Stimulated activated CD4-positive, alpha-beta T cell treated with anti-CD3 and anti-CD28 coated beads, Interleukin-15, amount 100 ng/mL, for 24 hours (primary cell): Measurements from ENCODE around the gene CDH8.
"Not testable (repeated sequence)": the region's sequence is repeated elsewhere in the genome, so short reads cannot be mapped to it uniquely, and the experiment has no call there.

Experiments used
- DNase-seq: peaks from one replicate; pipeline ENCODE4 v3.0.0-alpha.2; 2020

Gene CDH8

DNA sequence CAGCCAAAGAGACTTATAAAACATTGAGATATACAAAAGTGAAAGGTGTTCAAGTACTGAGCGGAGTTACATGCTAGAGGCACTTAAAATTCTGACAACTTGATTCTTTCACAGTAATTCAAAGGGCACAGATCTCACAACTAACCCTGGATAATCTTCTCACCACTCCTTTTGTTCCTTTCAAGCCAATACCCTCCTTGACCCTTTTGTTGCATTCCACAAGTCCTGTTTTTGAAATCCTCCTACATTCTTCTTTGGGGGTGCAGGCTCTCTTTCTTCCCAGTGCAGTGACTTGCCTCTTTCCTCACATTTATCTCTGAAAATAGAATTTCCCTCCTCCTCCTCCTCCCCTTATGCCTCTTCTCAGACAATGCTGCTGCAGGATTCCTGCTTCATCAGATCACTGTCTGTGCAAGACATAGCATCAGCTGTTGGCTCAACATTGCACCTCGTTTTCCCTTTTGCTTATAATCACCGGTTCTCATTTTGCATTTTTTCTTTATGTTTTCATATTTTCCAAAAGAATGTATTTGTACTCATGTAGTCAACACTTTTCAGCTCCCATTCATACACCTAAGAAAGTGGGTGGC, 199.3 kb downstream of the CDH8 start:
- no peak for DNase-seq

DNA sequence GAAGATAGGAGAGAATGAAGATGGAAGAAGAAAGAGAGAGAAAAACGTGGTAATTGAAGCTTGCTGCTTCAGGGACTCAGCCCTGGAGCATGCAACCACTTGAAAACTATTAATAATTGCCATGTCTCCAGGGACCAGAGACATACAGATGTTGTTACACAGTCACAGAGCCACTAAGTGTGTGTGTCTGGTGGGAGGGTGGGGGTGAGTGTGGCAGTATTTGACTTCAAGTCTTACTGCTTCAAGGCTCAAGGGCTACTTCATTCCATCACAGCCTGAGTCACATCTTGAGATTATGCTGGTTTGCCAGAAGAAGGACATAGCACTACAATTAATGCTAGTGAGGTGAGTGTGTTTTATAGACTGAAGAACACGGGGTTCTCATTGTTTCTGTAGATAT, 202.2 kb downstream of the CDH8 start:
- no peak for DNase-seq

- DNase-seq, result no peak
Measured at GRCh38 chr16:61831351-61831917, 204.8 kb downstream of the CDH8 start.

- DNase-seq, result no peak
Measured at GRCh38 chr16:61829631-61830030, 206.6 kb downstream of the CDH8 start.

- no peak for DNase-seq
Measured at GRCh38 chr16:61823326-61823725, 212.9 kb downstream of the CDH8 start.

DNA sequence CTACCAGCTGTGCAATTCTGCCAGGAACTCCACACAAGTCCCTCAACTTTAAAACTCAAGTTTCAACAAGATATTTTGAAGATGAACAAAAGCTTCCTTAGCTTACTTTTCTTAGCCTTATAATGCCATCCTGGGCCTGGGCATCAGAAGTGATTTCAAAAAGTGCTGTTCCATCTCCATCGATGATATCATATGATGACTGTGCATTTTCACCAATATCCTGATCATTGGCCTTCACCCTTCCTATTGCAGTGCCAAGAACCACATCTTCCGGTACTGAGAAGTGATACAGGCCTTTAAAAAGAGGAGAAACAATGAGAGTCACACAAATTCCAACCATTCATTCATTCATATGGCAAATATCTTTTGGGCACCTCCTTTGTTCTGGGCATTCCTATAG, 215.4 kb downstream of the CDH8 start:
- no peak for DNase-seq

DNA sequence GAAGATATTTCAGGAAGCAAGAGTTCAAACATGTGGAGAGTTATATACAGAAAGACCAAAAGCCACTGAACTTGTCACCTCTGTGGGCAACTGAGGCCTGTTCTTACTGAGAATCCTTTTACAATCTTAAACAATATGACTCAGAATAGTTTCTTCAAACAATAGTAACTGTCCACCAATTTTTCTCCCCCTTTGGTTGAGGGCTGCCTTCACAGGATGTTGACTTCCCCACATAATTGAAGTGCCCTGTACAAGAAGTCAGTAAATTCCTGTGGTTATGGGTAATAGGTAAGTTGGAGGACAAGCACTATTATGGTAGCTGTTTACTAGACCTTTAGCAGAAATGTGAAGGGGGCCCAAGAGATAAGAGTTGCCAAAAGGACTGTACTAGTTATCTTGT, 215.8 kb downstream of the CDH8 start:
- DNase-seq, result no peak

- DNase-seq, result no peak
Measured at GRCh38 chr16:61818850-61819249, 217.4 kb downstream of the CDH8 start.

GRCh38 chr16:61817583-61818278, 218.5 kb downstream of the CDH8 start:
- no peak for DNase-seq

GRCh38 chr16:61814726-61815347, 221.4 kb downstream of the CDH8 start:
- no peak for DNase-seq

GRCh38 chr16:61813339-61813738, 222.9 kb downstream of the CDH8 start:
- no peak for DNase-seq

DNA sequence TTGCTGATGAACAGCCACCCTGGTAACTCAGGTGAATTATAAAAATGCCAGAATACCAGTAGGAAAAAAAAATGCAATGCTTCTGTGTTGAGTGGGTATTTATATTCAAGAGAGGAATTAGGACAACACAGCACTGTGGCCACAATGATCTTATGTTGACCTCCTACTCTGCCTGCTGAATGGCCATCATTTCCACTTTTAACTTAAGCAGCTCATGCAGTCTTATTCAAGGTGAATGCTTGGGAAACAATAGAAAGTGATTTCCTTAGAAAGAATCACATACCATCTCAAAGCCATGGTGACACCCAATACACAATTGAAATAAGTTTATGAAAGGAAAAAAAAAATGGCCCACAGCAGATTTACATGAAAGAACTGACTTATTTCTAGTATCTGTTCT, 224.0 kb downstream of the CDH8 start:
- no peak for DNase-seq

- no peak for DNase-seq
Measured at GRCh38 chr16:61807551-61807950, 228.7 kb downstream of the CDH8 start.

GRCh38 chr16:61801217-61801616, 235.0 kb downstream of the CDH8 start:
- DNase-seq, result not testable (repeated sequence)

GRCh38 chr16:61798741-61799140, 237.5 kb downstream of the CDH8 start:
- no peak for DNase-seq

GRCh38 chr16:61797961-61798507, 238.2 kb downstream of the CDH8 start:
- DNase-seq, result no peak

GRCh38 chr16:61797296-61797795, 238.9 kb downstream of the CDH8 start:
- no peak for DNase-seq

- no peak for DNase-seq
Measured at GRCh38 chr16:61792194-61792909, 243.9 kb downstream of the CDH8 start.

DNA sequence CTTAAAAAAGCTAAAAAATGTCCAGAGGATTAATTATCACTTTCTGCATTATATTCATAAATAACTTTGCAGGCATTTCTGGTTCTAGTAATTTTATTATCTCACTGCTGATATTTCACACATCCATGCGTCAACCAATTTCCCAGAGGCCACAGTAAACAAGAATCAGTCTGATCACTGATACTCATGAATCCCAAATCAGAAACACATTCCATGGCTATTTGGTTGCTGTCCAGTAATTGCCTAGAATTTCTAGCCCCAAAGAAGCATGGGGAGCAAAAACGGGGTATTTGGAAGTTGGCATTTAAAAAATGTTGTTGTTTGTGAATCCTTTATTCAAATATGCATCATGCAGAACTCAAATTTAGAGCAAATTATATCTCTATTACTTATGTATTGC, 244.8 kb downstream of the CDH8 start:
- no peak for DNase-seq

DNA sequence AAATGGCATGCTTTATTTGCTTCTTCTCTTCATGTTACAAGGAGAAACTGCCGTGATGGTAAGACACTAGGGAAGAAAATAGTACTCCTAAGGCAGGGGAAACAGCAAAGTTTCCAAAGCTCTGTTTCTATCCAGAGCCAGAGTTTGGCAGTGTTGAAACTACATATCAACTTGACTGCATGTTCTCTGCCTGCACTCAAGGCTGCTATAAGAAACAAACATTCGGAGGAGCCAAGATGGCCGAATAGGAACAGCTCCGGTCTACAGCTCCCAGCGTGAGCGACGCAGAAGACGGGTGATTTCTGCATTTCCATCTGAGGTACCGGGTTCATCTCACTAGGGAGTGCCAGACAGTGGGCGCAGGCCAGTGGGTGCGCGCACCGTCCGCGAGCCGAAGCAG, 254.4 kb downstream of the CDH8 start:
- not testable (repeated sequence) for DNase-seq

DNA sequence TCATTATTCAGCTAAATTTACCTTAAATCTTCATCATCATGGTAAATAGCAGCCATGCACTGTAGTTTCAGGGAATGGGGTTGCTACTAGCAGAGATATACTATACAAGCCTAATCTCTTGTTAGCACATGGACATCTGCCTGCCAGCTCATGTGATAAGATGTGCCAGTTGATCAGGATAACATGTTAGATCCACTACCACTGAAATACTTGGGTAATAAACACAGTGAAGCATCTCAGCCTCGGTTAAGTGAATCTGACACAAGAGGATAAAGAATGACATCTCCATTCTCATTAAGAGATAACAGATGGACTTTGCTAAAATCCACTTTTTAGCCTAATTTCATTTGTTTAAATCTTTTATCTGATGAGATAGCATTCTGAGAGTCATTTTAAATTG, 256.1 kb downstream of the CDH8 start:
- DNase-seq, result no peak

- no peak for DNase-seq
Measured at GRCh38 chr16:61770301-61770700, 265.9 kb downstream of the CDH8 start.

DNA sequence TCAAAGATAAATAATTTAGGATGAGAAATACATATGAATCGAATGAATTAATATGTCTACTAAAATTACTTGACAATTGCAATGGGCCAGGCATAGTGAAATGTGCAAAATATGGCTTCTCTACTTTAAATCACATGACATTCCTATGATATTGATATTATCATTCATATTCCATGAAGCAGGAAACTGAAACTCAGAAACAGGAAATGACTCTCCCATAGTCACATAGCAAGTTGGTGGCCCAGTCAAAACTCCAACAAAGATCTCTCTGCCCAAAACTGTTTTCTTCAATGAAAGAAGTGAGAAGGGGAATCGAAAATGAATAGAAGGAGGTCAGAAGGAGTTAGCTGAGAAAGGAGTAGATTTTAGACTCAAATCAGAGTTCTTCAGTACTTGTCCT, 272.2 kb downstream of the CDH8 start:
- no peak for DNase-seq
